HG02885 (cell line): Measurements from ENCODE around the gene IL1RAPL1.

Experiments used
- ATAC-seq: cut with Tn5 transposase; IDR thresholded peaks from one replicate; pipeline ENCODE4 v1.9.1; 2021; ENCODE audit warnings: mild to moderate bottlenecking; ENCODE audit not compliant: unreplicated experiment, poor library complexity

The IL1RAPL1 gene

GRCh38 chrX:28625223-28625622 is 38.0 kb downstream of the IL1RAPL1 start:
- ATAC-seq, result no peak

- no peak for ATAC-seq
Measured at GRCh38 chrX:28626515-28626914, 39.3 kb downstream of the IL1RAPL1 start.

GRCh38 chrX:28628120-28628519 is 40.9 kb downstream of the IL1RAPL1 start:
- no peak for ATAC-seq

- no peak for ATAC-seq
Measured at GRCh38 chrX:28638775-28639174, 51.5 kb downstream of the IL1RAPL1 start.

GRCh38 chrX:28639451-28639850 is 52.2 kb downstream of the IL1RAPL1 start:
- ATAC-seq, result no peak

GRCh38 chrX:28649541-28649940 is 62.3 kb downstream of the IL1RAPL1 start:
- ATAC-seq, result no peak

- no peak for ATAC-seq
Measured at GRCh38 chrX:28651186-28651585, 63.9 kb downstream of the IL1RAPL1 start.

GRCh38 chrX:28659269-28659668 is 72.0 kb downstream of the IL1RAPL1 start:
- no peak for ATAC-seq

GRCh38 chrX:28665778-28666177 is 78.5 kb downstream of the IL1RAPL1 start:
- no peak for ATAC-seq

- ATAC-seq, result no peak
Measured at GRCh38 chrX:28668303-28668702, 81.1 kb downstream of the IL1RAPL1 start.

GRCh38 chrX:28668957-28669356 is 81.7 kb downstream of the IL1RAPL1 start:
- ATAC-seq, result no peak

GRCh38 chrX:28670074-28670473 is 82.8 kb downstream of the IL1RAPL1 start:
- no peak for ATAC-seq

GRCh38 chrX:28675173-28675572 is 87.9 kb downstream of the IL1RAPL1 start:
- ATAC-seq, result no peak

GRCh38 chrX:28693101-28693500 is 105.9 kb downstream of the IL1RAPL1 start:
- no peak for ATAC-seq

GRCh38 chrX:28697732-28698131 is 110.5 kb downstream of the IL1RAPL1 start:
- no peak for ATAC-seq

- no peak for ATAC-seq
Measured at GRCh38 chrX:28701222-28701621, 114.0 kb downstream of the IL1RAPL1 start.

GRCh38 chrX:28706964-28707363 is 119.7 kb downstream of the IL1RAPL1 start:
- ATAC-seq, result no peak

GRCh38 chrX:28709421-28709820 is 122.2 kb downstream of the IL1RAPL1 start:
- ATAC-seq, result no peak

- ATAC-seq, result no peak
Measured at GRCh38 chrX:28717864-28718263, 130.6 kb downstream of the IL1RAPL1 start.

GRCh38 chrX:28718450-28718849 is 131.2 kb downstream of the IL1RAPL1 start:
- no peak for ATAC-seq

- ATAC-seq, result no peak
Measured at GRCh38 chrX:28719620-28720019, 132.4 kb downstream of the IL1RAPL1 start.

- no peak for ATAC-seq
Measured at GRCh38 chrX:28752330-28752729, 165.1 kb downstream of the IL1RAPL1 start.

- ATAC-seq, result no peak
Measured at GRCh38 chrX:28756175-28756574, 168.9 kb downstream of the IL1RAPL1 start.
